HG03095 (cell line): ENCODE data around the gene PODN.

Experiments used
- ATAC-seq: cut with Tn5 transposase; IDR thresholded peaks from one replicate; pipeline ENCODE4 v1.9.1; 2021; ENCODE audit warnings: moderate library complexity; ENCODE audit not compliant: unreplicated experiment

The PODN gene

DNA sequence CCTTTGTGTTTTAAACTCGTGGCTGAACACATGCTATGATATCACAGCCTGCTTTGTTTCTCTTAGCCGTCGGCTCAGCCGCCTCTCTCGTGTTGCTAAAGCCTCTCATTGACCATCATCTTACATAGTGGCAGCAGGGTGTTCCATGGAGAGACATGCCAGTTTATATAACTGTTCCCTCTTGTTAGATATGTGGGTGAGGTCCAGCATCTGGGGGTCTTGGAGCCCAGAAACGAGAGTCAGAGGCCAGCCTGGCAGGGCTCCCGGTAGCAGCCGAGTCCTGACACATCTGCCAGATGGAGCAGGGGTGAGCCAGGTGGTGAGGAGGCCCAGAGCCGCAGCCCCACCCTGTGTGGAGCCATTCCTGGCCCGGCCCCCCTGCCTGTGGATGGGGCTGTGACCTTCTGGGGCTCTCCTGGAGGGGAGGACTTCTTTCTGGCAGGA is 11.9 kb downstream of the PODN start:
- ATAC-seq = no peak

DNA sequence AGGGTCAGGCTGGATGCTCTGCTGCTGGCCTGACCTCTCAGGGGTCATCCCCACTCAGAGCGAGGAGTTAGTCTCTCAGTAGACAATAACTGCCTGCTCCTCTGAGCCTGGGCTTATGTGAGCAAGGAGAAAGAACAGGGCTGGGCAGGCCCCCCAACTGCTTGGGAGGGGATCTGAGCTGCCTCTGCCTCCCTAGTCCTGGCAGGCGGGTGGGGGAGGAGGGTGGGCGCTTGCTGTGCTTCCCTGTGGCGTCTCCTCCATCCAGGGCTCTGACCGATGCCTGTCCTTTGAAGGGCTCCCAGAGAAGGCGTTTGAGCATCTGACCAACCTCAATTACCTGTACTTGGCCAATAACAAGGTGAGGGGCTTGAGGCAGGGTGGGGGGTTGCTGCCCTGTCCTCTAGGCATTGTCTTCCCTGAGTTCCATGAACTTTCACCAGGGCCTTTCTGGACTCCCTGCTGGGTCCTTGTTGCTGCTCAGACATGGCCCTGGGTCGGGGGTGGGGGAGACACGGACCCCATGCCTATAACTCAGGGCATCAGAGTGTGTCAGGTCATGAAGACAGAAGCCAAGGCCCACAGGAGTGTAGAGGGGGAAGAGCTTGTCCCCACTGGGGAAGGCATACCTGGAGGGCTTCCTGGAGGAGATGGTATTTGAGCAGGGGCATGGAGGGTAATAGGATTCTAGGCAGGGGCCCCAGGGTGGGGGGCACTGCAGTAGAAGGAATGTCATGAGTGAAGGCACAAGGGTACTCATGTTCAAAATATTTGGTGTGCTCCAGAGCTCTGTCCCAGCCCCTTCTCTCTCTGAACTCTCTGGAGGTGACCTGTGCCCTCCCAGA is 12.5 kb downstream of the PODN start:
- no peak for ATAC-seq

DNA sequence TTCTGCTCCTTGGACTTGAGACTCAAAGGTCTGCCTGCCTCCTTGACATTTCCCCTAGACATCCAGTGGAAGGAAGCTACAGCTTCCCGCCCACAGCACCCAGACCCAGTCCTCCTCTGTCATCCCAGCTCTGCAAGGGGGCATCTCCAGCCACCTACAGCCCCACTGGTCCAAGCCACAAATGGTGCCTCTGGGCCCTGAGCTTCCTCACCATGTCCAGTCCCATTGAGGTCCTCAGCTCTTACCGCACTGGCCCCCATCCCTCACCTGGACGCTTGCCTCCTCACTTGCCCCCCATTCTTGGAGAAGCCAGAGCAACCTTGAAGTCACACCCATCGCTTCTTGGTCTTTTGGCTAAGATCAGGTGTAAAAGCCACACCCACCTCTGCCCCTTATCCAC is 13.2 kb downstream of the PODN start:
- ATAC-seq = no peak

DNA sequence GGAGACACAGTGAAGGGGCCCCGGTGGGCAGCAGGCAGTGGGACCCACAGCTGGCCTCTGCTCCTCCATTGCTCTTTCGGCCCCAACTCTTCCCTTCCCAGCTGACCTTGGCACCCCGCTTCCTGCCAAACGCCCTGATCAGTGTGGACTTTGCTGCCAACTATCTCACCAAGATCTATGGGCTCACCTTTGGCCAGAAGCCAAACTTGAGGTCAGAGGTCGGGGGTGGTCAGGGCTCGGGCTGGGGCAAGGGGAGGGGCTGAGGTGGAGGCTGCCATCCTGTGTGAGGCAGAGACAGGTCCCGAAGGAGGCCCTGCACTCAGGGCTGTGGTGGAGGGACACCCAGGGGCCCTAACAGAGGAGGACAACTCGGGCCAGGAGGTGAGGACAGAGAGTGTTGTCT is 13.7 kb downstream of the PODN start:
- ATAC-seq = no peak

DNA sequence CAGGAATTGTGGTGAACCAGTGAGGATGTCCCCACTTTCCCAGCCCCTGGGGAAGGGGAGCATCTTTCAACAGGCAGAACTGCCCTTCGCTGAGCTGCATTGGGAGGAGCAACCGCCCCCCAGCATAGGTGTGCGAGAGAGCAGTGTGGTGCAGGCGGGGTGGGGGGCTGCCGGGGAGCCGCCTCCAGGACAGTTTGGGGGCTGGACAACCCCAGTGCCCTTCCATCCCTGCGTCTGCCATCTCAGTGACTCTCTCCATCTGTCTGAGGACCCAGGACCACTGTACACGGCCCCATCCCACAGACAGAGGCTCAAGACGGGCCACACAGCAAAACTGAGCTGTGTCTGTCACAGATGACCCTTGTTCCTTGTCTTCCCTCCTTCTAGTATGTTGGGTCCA is 14.2 kb downstream of the PODN start:
- no peak for ATAC-seq

DNA sequence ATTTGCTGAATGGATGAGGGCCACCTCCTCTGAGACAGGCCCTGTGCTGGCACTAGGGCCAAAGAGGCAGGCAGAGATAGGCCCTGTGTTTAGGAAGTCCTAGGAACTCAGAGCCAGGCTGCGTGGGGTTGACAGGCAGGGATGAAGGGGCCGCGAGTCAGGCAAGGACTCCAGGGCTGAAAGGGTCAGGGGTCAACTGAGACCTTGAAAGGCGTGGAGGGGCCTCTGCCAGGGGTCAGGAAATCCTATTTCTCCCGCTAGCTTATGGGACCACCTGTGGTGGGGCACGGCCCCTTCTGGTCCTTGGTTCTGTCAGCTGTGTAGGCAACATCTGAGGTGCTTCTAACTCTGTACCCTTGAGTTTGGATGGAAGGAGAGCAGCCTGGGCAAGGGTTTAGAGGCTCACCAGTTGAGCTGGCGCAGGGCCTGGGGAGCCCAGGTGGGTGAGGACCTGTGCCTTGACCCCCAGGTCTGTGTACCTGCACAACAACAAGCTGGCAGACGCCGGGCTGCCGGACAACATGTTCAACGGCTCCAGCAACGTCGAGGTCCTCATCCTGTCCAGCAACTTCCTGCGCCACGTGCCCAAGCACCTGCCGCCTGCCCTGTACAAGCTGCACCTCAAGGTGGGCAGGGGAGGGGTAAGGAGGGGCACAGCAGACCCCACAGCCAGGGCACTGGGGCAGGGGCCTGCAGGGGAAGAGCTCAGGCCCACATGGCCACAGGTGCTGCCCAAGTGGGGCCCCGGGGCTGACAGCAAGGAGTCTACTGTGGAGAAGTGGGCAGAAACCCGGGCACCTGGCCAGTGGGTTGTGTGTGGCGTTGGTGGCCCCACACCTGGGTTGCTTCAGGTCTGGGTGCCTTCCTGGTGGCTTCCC is 14.9 kb downstream of the PODN start:
- no peak for ATAC-seq

DNA sequence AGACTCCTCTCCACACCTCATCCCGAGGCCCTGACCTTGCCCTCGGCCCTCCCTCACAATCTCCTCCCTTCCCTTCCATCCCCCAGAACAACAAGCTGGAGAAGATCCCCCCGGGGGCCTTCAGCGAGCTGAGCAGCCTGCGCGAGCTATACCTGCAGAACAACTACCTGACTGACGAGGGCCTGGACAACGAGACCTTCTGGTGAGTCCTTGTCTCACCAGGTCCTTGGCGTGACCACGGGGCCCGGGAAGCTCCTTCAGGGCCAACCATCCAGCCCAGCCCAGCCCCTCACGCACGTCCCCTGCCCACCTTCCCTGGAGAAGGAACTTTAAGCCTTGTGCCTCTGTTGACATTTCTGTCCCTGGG is 15.6 kb downstream of the PODN start:
- no peak for ATAC-seq

DNA sequence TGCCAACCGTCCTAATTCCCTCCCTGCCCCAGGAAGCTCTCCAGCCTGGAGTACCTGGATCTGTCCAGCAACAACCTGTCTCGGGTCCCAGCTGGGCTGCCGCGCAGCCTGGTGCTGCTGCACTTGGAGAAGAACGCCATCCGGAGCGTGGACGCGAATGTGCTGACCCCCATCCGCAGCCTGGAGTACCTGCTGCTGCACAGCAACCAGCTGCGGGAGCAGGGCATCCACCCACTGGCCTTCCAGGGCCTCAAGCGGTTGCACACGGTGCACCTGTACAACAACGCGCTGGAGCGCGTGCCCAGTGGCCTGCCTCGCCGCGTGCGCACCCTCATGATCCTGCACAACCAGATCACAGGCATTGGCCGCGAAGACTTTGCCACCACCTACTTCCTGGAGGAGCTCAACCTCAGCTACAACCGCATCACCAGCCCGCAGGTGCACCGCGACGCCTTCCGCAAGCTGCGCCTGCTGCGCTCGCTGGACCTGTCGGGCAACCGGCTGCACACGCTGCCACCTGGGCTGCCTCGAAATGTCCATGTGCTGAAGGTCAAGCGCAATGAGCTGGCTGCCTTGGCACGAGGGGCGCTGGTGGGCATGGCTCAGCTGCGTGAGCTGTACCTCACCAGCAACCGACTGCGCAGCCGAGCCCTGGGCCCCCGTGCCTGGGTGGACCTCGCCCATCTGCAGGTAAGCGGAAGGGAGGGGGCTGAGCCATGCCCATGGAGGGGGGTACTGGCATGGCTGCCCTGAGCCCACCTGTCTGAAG is 16.5 kb downstream of the PODN start:
- ATAC-seq = no peak

DNA sequence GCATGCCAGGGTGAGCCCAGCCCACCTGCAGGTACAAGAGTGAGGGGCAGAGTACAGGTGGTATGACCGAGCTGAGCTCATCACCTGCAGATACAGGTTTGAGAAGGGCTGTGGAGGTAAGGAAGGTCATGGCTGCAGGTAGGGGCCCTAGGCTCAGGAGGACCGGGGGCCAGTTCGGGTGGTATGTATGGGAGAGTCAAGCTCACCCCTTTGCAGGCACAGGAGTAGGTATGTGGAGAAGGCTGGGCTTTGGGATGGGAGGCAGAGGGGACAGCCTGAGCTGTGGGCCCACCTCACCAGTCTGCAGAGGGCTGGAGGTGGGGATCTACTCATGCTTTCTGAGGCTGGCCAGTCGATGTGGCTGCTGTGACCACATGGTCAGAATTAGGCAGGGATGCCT is 17.2 kb downstream of the PODN start:
- ATAC-seq = no peak

DNA sequence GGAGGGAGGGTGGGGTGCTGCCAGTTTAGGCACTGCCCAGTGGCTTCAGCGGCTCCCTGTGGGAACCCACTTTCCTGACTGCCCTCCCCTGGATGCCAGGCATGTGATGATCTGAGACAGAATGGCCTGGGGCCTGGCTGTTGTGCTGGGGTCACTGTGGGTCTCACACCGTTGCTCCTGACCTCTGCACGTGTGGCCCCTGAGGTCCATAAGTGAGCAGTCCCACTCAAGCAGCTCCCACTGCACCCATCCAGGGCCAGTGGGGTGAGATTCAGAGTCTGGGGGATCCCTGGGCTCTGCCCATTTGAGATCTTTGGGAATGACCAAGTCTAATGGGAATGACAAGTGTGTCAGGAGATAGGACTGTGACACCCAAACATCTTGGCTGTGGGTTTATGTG is 18.0 kb downstream of the PODN start:
- ATAC-seq = no peak

DNA sequence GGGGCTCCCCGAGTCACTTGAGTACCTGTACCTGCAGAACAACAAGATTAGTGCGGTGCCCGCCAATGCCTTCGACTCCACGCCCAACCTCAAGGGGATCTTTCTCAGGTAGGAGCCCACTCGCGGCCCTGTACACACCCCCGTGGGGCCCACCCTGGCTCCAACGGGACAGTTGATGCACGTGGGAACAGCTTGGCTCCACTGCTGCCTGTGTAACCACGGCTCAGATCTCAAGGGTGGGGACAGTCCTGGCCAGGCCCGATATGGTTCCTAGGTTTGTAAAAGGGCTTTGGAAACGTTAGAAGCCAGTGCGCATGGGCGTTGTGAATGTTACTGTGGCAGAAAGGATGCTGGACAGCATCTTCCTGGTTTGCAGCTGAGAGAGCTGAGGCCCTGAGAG is 18.8 kb downstream of the PODN start:
- no peak for ATAC-seq

DNA sequence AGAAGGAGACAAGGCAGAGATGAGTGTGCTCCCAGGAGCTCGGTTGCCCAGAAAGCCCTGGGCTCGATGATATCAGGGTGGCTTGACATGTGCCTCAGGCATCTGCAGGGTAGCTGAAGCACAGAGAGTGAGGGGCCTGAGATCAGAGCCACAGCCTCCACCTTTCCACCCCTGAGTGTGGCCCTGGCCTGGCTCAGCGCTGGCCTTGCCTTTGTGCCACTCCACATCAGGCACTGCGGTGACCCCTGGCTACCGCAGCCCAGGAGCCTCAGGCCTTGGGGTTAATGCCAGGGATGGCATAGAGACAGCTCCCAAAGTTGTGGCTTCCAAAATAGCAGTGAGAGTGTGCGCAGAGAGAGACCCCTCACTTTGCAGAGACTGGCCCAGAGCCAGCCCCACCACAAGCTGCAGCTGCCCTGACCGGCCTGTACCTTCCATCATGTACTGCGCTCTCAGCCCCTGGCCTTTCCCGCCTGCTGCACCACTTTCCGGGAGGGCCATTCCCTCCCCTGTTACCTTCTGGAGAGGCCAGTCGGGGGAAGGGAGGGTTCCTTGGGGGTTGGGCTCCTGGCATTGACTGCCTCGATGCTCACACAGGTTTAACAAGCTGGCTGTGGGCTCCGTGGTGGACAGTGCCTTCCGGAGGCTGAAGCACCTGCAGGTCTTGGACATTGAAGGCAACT is 19.5 kb downstream of the PODN start:
- ATAC-seq = no peak

DNA sequence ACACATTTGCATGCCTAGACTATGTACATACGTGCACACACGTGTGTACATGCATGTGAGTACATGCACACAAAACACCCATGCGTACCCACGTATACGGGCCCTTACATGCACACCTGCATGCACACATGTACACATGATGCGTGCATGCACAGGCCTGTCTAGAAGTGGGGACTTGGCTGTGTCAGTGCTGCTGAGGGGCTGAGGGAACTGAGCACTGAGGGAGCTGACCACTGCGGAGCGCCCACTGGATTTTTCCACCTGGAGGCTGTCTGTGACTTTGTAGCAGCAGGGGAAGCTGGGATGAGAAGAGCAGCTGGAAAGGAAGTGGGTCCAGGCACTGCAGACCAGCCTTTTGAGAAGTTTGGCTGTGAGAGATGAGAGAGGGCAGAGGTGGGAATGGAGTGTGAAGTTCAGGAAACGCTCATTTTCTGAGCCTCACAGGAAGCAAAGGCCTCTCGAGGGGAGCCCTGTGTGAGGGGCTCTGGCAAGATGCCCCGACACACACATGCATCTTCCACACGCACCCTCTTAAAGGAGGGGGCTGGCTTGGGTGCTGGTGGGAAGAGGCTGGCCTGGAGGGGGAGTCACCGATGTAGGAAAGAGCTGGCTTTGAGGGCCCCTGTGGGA is 20.9 kb downstream of the PODN start:
- no peak for ATAC-seq

DNA sequence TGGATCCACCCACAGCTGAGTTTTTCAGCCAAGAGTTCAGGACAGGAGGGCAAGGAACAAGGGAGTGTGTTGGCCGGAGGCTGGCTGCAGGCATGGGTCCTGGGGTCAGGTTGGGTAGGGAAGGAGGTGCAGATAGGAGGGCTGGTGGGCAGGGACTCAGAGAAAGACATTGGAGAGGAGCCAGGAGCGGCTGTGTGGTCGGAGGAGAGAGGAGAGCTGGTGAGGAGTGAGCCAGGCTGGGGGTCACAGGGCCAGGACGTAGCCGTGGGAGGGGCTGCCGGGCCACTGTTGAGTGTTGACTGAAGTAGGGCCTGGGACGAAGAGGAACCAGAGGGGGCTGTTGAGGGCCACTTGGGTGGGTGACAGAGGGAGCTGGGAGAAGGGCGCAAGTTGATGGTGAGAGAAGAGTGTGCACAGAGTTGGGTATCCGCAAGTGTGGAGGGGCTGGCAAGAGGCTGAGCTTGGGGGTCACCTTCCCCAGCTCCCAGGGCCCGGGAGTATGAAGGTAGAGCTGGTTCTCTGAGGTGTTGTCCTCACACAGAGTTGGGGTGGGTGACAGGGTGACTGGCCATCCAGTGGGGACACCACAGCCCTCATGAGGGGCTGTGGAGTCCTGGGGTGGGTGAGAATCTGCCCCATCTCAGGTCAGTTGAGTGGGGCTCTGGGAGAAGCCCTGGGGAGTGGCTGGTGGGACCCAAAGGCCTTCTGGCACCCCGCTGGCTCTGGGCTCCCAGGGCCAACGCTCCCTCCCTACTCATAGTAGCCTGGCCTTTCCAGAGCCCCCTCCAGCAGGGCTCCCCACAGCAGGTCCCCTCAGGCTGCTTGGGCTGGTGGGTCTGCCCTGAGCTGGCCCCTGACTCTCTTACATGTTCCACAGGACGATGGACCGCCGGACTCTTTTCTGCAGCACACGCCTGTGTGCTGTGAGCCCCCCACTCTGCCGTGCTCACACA is 21.9 kb downstream of the PODN start:
- ATAC-seq = no peak

DNA sequence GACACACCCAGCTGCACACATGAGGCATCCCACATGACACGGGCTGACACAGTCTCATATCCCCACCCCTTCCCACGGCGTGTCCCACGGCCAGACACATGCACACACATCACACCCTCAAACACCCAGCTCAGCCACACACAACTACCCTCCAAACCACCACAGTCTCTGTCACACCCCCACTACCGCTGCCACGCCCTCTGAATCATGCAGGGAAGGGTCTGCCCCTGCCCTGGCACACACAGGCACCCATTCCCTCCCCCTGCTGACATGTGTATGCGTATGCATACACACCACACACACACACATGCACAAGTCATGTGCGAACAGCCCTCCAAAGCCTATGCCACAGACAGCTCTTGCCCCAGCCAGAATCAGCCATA is 22.6 kb downstream of the PODN start:
- ATAC-seq = no peak

DNA sequence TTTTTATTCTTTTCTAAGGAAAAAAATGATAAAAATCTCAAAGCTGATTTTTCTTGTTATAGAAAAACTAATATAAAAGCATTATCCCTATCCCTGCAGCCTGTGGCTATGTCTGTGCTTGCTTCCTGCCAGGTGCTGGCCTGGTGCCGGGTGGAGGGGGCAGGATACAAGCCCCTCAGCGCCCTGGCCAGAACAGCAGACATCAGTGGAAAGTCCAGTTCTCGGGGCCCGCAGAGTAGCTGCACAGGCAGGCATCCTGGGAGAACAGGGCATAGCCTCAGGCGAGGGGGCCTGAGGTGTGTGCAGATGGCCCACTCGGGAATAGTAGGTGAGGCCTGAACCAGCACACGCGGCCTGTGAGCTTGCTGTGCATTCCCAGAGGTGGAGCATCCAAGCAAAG is 23.4 kb downstream of the PODN start:
- no peak for ATAC-seq

DNA sequence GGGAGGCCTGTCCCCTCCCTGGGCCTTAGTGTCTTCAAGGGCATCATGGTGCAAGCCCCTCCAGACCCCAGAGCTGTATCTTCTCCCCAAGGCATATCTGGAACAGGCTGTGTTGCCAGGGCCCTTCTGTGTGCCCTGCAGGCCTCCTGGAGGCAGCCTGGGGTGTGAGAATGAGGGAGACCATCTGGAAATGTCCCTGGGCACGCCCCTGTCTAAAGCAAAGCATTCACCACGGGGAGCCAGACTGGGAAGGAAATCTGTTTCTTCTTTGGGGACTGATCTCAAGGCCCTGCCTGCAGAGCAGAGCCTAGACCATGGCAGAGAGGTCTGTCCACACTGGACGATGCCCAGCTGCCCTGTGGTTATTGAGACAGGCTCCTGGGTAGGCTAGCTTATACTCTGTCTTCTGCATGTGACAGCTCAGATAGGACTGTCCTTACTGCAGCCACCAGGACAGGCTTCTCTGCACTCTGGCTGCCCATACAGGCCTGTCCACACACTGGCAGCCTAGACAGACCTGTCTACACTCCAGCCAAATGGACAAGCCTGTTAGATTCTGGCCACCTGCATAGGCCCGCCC is 24.6 kb downstream of the PODN start:
- no peak for ATAC-seq

DNA sequence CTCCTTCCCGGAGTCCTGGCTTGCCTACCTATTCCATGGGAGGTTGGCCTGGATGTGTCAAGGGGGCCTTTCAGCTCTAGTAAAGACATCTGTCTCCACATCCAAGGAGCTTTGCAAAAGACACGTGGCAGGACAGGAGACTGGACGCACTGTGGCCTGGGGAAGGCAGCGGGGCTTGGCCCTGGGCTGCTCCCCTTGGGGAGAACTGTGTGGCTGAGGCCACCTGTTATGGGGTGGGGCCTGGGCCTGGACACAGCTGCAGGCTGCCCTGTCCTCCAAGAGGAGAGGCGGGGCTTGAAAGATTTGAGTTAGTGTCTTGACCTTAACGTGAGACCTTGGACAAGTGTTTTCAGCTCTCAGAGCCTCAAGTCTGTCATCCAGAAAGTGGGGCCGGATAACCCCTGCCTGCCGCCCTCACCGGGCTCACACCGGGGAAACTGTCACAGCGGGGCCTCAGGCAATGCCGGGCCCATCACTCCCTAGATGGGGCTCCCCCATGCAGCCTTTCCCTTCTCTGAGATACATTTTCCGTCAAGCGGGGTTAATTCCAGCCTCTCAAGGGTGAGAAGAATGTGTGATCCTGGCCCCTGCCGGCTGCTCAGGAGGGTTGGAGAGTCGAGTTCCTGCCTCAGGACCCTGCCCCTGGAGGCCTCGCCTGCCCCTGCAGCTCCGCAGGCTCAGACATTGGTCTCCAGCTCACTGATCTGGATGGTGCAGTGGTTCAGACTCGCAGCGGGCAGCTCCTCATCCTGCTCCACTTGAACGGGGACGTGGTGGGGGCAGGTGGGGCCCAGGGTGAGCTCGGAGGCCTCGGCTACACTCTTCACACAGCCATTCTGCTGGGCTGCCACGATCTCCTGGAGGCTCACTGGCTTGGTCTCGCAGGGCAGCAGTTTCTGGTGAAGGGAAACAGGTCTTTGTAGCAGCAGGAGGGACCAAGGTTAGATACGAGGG is 25.6 kb downstream of the PODN start:
- no peak for ATAC-seq
